ENCODE measurements around the gene ELL2.

DNA sequence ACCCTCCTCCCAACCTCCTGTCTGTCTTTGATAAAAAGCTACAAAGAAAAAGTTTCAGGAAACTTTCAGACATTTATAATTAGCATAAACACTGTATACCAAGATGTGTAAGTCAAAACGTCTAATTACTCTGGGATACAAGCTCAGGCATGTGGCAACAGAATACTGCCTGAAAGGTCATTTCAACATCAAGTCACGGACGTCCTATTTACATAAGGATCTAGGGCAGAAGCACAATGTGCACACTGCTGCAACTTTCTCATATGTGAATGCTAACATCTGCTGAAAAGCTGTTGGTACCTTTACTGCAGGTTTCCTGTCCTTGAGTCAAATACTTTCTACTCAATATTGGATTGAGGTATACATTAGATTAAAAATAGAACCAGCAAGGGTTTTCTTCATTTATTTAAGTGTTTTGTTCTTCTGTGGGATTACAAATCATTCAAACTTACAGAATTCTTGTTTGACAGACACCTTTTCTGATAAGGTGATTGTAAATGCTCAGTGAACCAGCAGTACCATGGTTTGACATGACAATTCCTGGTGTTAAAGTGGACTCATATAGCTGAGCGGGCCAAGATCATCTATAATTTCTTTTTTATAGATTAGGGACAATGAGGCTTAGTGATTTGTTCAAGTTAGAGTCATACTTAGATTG is 36.8 kb downstream of the ELL2 start:
- TF ChIP-seq ZFX (IDR thresholded peaks at IDR 0.05; ENCODE audit: borderline replicate concordance): no peak
- TF ChIP-seq, protein P1, sequence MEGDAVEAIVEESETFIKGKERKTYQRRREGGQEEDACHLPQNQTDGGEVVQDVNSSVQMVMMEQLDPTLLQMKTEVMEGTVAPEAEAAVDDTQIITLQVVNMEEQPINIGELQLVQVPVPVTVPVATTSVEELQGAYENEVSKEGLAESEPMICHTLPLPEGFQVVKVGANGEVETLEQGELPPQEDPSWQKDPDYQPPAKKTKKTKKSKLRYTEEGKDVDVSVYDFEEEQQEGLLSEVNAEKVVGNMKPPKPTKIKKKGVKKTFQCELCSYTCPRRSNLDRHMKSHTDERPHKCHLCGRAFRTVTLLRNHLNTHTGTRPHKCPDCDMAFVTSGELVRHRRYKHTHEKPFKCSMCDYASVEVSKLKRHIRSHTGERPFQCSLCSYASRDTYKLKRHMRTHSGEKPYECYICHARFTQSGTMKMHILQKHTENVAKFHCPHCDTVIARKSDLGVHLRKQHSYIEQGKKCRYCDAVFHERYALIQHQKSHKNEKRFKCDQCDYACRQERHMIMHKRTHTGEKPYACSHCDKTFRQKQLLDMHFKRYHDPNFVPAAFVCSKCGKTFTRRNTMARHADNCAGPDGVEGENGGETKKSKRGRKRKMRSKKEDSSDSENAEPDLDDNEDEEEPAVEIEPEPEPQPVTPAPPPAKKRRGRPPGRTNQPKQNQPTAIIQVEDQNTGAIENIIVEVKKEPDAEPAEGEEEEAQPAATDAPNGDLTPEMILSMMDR (IDR thresholded peaks at IDR 0.05): no peak

All from 22Rv1 (cell line).